ENCODE data around the gene VIT.

DNA sequence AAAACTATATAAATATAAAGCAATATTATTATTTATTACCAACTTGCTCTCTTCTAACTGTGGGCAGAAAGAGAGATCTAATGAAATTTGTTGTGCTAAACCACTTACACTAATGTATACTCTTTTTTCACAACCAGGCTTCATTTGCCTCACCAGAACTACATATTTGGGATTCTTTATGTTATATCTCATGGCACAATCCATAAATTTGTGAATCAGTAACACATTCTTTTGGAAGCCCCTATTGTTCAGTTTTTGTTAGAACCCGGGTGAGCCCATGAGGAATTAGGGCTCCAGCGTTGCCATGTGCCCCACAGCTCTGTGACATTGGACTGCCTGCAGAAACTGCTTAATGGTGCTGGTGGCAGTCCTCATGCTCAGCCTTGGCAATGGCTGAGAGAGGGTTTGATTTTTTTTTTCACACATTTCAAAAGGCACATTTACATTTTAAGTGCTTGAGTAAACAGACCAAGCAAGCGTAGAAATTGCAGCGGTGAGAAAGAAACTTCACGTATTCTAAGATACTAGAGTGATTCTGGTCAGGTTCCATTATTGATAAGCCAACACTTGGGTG is 15.3 kb downstream of the VIT start:
- TF ChIP-seq CTCF (IDR thresholded peaks at IDR 0.05) (no peak), POLR2AphosphoS5 (IDR thresholded peaks at IDR 0.05) (no peak)
